GM12873 (cell line): Measurements from ENCODE around the gene ANKRD30A.

Source experiments
- CTCF ChIP-seq: IDR thresholded peaks from 2 replicates; pipeline ENCODE4 v1.5.1; 2012; ENCODE audit warnings: low read depth, mild to moderate bottlenecking, moderate library complexity, low read length, control low read depth; ENCODE audit not compliant: insufficient read depth; ENCODE audit errors: missing control alignments

Gene ANKRD30A, protein sequence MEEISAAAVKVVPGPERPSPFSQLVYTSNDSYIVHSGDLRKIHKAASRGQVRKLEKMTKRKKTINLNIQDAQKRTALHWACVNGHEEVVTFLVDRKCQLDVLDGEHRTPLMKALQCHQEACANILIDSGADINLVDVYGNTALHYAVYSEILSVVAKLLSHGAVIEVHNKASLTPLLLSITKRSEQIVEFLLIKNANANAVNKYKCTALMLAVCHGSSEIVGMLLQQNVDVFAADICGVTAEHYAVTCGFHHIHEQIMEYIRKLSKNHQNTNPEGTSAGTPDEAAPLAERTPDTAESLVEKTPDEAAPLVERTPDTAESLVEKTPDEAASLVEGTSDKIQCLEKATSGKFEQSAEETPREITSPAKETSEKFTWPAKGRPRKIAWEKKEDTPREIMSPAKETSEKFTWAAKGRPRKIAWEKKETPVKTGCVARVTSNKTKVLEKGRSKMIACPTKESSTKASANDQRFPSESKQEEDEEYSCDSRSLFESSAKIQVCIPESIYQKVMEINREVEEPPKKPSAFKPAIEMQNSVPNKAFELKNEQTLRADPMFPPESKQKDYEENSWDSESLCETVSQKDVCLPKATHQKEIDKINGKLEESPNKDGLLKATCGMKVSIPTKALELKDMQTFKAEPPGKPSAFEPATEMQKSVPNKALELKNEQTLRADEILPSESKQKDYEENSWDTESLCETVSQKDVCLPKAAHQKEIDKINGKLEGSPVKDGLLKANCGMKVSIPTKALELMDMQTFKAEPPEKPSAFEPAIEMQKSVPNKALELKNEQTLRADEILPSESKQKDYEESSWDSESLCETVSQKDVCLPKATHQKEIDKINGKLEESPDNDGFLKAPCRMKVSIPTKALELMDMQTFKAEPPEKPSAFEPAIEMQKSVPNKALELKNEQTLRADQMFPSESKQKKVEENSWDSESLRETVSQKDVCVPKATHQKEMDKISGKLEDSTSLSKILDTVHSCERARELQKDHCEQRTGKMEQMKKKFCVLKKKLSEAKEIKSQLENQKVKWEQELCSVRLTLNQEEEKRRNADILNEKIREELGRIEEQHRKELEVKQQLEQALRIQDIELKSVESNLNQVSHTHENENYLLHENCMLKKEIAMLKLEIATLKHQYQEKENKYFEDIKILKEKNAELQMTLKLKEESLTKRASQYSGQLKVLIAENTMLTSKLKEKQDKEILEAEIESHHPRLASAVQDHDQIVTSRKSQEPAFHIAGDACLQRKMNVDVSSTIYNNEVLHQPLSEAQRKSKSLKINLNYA (N-terminal part only)

GRCh38 chr10:37125191-37125732 lies at the start of gene ANKRD30A:
Gene ANKRD30A (plus strand): TSS chr10:37125598. CDS start chr10:37125788, 190 bp downstream.
- TF ChIP-seq CTCF: no peak

DNA sequence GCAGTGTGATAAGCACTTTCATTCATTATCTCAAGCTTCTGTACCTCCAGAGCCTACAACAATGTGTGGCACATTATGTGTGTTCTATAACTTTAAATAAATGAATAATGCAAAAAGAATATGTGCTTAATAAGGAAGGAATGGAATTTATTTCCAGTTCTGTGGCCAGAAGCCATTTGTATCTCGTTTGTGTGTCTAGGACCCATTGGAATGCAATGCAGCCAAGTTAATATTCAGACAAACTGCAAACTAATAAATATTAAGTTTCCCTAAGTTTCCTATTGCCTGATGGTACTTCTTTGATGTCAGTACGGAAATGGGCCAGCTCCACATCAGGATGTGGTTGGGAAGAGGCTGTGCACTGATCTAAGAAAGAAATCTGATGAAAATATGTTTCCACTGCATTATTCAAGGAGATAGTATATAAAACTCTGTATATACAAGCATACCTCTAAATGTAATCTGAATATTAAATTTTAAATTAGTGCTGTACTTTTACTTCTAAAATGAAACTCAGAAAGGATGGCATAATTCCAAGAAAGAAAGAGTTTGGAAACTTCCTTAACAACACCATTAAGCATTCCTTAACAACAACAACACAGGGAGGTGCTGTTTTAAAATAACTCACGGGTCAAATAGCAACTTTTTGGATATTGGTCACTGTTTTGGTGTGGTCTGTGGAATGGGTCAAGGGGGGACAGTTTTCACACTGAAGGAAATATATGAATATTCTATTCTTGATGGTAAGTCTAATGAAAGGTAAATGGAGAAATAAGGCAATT lies 29.4 kb upstream of the ANKRD30A start:
- no peak for TF ChIP-seq CTCF

- no peak for TF ChIP-seq CTCF
These were observed 24.1 kb upstream of the ANKRD30A start for GRCh38 chr10:37101261-37101660.

DNA sequence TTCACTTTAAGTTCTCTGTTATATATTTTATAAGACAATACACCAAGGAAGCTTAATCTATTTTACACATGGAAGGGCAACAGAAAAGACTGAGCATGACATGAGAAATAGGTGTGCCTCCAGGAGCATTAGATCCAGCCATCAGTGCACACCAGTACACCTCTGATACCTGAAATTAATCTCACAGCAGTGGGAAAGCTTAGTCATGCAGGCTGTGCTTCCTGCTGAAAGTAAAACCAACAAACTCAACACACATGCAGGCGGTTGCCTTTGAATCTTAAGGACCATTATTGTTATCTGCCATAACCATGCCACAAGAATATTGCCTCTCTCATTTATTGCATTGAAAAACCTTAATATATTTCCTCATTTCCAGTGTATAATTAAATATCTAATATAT lies 16.4 kb upstream of the ANKRD30A start:
- no peak for TF ChIP-seq CTCF

GRCh38 chr10:37124532-37124931 lies 866 bp upstream of the ANKRD30A start:
- no peak for TF ChIP-seq CTCF

GRCh38 chr10:37125921-37126320 lies 523 bp downstream of the ANKRD30A start:
- no peak for TF ChIP-seq CTCF
